H9 (cell line): Measurements from ENCODE around the gene PKIB. TPM values are rescaled to one million over a fixed set of nuclear protein-coding genes. Genes with fewer than 3 reads are reported as not detected.

Experiments
- DNase-seq: peaks from one replicate; pipeline ENCODE4 v3.0.0-alpha.2; 2017
- H2AFZ ChIP-seq: one replicate; pipeline ENCODE4 v1.6.1; 2013; ENCODE audit warnings: mild to moderate bottlenecking, low read length, control low read depth, moderate library complexity
- H2AK5ac ChIP-seq: 2 replicates; pipeline ENCODE4 v1.6.1; 2013; ENCODE audit warnings: low read length, control low read depth, mixed read lengths; ENCODE audit not compliant: insufficient read length
- H2BK120ac ChIP-seq: one replicate; pipeline ENCODE4 v1.6.1; 2013; ENCODE audit warnings: low read depth, mild to moderate bottlenecking, low read length, control low read depth, inconsistent platforms; ENCODE audit not compliant: poor library complexity, severe bottlenecking
- H2BK12ac ChIP-seq: 2 replicates; pipeline ENCODE4 v1.6.1; 2013; ENCODE audit warnings: low read length, control low read depth, mixed read lengths, low read depth; ENCODE audit not compliant: insufficient read length
- H2BK15ac ChIP-seq: 2 replicates; pipeline ENCODE4 v1.6.1; 2013; ENCODE audit warnings: low read depth, low read length, control low read depth
- H2BK20ac ChIP-seq: one replicate; pipeline ENCODE4 v1.6.1; 2013; ENCODE audit warnings: low read depth, mild to moderate bottlenecking, low read length, control low read depth, inconsistent platforms; ENCODE audit not compliant: poor library complexity, severe bottlenecking
- H2BK5ac ChIP-seq: 2 replicates; pipeline ENCODE4 v1.6.1; 2013; ENCODE audit warnings: low read length, control low read depth, mixed read lengths; ENCODE audit not compliant: insufficient read length
- H3K14ac ChIP-seq: 2 replicates; pipeline ENCODE4 v1.6.1; 2013; ENCODE audit warnings: low read length, control low read depth; ENCODE audit not compliant: insufficient read depth
- H3K18ac ChIP-seq: 2 replicates; pipeline ENCODE4 v1.6.1; 2013; ENCODE audit warnings: low read depth, mild to moderate bottlenecking, mixed read lengths, low read length, control low read depth; ENCODE audit not compliant: insufficient read length
- H3K23ac ChIP-seq: 2 replicates; pipeline ENCODE4 v1.6.1; 2013; ENCODE audit warnings: low read length, control low read depth, mixed read lengths, low read depth; ENCODE audit not compliant: insufficient read length
- H3K23me2 ChIP-seq: 2 replicates; pipeline ENCODE4 v1.6.1; 2013; ENCODE audit warnings: low read depth, mild to moderate bottlenecking, mixed read lengths, low read length, control low read depth; ENCODE audit not compliant: insufficient read length, poor library complexity, severe bottlenecking
- H3K27ac ChIP-seq: 2 replicates; pipeline ENCODE4 v1.5.1; 2013; ENCODE audit warnings: low read length, control low read depth, mixed read lengths, low read depth; ENCODE audit not compliant: insufficient read length
- H3K27me3 ChIP-seq: 2 replicates; pipeline ENCODE4 v1.6.1; 2013; ENCODE audit warnings: low read length, control low read depth, inconsistent platforms; ENCODE audit not compliant: insufficient read depth
- H3K4ac ChIP-seq: 2 replicates; pipeline ENCODE4 v1.6.1; 2013; ENCODE audit warnings: low read depth, mild to moderate bottlenecking, control low read depth, inconsistent platforms, low read length, moderate library complexity
- H3K4me1 ChIP-seq: 2 replicates; pipeline ENCODE4 v1.6.1; 2013; ENCODE audit warnings: low read length, control low read depth, inconsistent platforms; ENCODE audit not compliant: insufficient read depth
- H3K4me2 ChIP-seq: 2 replicates; pipeline ENCODE4 v1.6.1; 2013; ENCODE audit warnings: low read length, control low read depth, mixed read lengths; ENCODE audit not compliant: insufficient read length, insufficient read depth
- H3K56ac ChIP-seq: 2 replicates; pipeline ENCODE4 v1.6.1; 2013; ENCODE audit warnings: low read depth, mild to moderate bottlenecking, mixed read lengths, low read length, control low read depth; ENCODE audit not compliant: insufficient read length
- H3K79me1 ChIP-seq: 2 replicates; pipeline ENCODE4 v1.6.1; 2013; ENCODE audit warnings: low read depth, mild to moderate bottlenecking, moderate library complexity, low read length, control low read depth, inconsistent platforms; ENCODE audit not compliant: insufficient read depth, poor library complexity, severe bottlenecking
- H3K79me2 ChIP-seq: 2 replicates; pipeline ENCODE4 v1.6.1; 2013; ENCODE audit warnings: low read length, control low read depth, inconsistent platforms; ENCODE audit not compliant: insufficient read depth
- H3K9ac ChIP-seq: 2 replicates; pipeline ENCODE4 v1.6.1; 2013; ENCODE audit warnings: low read length, control low read depth, mixed read lengths; ENCODE audit not compliant: insufficient read length; ENCODE audit errors: extremely low read depth
- H3K9me3 ChIP-seq: one replicate; pipeline ENCODE4 v1.6.1; 2013; ENCODE audit warnings: low read depth, low read length, inconsistent platforms; ENCODE audit not compliant: control insufficient read depth
- H3T11ph ChIP-seq: one replicate; pipeline ENCODE4 v1.6.1; 2013; ENCODE audit warnings: mild to moderate bottlenecking, low read length, control low read depth, inconsistent platforms
- H4K20me1 ChIP-seq: one replicate; pipeline ENCODE4 v1.6.1; 2013; ENCODE audit not compliant: control insufficient read depth, insufficient read length, insufficient read depth
- H4K5ac ChIP-seq: 2 replicates; pipeline ENCODE4 v1.6.1; 2013; ENCODE audit warnings: low read depth, mild to moderate bottlenecking, mixed read lengths, low read length, control low read depth; ENCODE audit not compliant: insufficient read length
- H4K8ac ChIP-seq: replicated peaks from 2 replicates; pipeline ENCODE4 v1.6.1; 2013; ENCODE audit warnings: low read length, control low read depth, mixed read lengths, low read depth; ENCODE audit not compliant: insufficient read length
- H4K91ac ChIP-seq: 2 replicates; pipeline ENCODE4 v1.6.1; 2013; ENCODE audit warnings: low read depth, mild to moderate bottlenecking, moderate library complexity, mixed read lengths, low read length, control low read depth; ENCODE audit not compliant: insufficient read length
- H3K27ac Mint-ChIP-seq, 3 experiments: 2 replicates in 2 of 3; 3 replicates in 1 of 3; pipeline ENCODE4 v1.8.0; 2020 to 2021; ENCODE audit warnings: mixed read lengths in 3 of 3, mild to moderate bottlenecking in 1 of 3, moderate library complexity in 1 of 3
- H3K27me3 Mint-ChIP-seq: 2 replicates; pipeline ENCODE4 v1.8.0; 2021; ENCODE audit warnings: low read depth, mild to moderate bottlenecking, moderate library complexity, mixed read lengths
- H3K36me3 Mint-ChIP-seq, 3 experiments: 2 replicates in 2 of 3; 3 replicates in 1 of 3; pipeline ENCODE4 v1.8.0; 2020 to 2021; ENCODE audit warnings: low read depth in 3 of 3, mixed read lengths in 3 of 3; ENCODE audit not compliant: insufficient read depth in 1 of 3
- H3K4me1 Mint-ChIP-seq, 2 experiments: 2 replicates each; pipeline ENCODE4 v1.8.0; 2020; ENCODE audit warnings: mixed read lengths in 2 of 2
- H3K4me3 Mint-ChIP-seq, 2 experiments: 2 replicates in 1 of 2; 3 replicates in 1 of 2; pipeline ENCODE4 v1.8.0; 2020 to 2021; ENCODE audit warnings: mild to moderate bottlenecking in 2 of 2, mixed read lengths in 2 of 2, moderate library complexity in 1 of 2
- H3K9me3 Mint-ChIP-seq, 2 experiments: 2 replicates in 1 of 2; 3 replicates in 1 of 2; pipeline ENCODE4 v1.8.0; 2020; ENCODE audit warnings: mild to moderate bottlenecking in 2 of 2, mixed read lengths in 2 of 2, moderate library complexity in 1 of 2
- CTCF ChIP-seq: fragments of 200-600 bp; sonication (generic); conservative IDR thresholded peaks from 3 replicates; pipeline ENCODE4 v1.8.0; 2021; ENCODE audit warnings: antibody characterized with exemption, mild to moderate bottlenecking
- WGBS: extraction: QIAGEN DNeasy Blood & Tissue Kit; methylation state at CpG from one replicate; pipeline ENCODE4 v1.1.7; 2013; ENCODE audit warnings: missing lambda C conversion rate, low lambda C conversion rate, mixed read lengths; ENCODE audit not compliant: insufficient read length; ENCODE audit errors: extremely low coverage; 5-methylcytosine and 5-hydroxymethylcytosine counted together
- total RNA-seq: library from RNA; stranded (reverse); gene quantifications from 2 replicates; pipeline ENCODE4 v1.2.1, GENCODE V29; 2021

Gene PKIB
- total RNA-seq, 1 experiment from 2014 or later, result 46.5 TPM

DNA sequence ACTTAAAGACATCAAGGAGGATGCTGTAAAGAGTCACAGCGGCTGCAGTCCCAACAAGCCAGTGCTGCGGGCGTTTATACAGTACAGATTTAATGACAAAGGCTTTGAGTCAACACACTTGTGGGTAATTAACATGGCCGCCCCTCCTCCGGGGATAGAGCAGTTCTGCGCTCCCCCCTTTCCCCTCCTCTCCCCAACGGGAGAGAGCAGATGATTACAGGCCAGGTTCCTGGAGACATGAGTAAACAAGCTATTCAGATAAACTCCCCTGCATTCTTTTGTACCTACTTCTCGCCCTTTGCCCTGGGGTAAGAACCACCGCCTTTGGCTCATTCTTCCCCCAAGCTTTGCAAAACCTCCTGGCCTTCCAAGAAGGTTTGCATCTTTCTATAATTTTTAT lies 145.7 kb downstream of the PKIB start:
- Mint-ChIP-seq H3K27ac (no peak overlapping the region), H3K36me3 (peaks cover 0 to 1% (median 0%) of the 10 kb centered on the region in 3 experiments; a peak in 1 of 7 replicates), H3K4me3 (no peak overlapping the region), H3K9me3 (peaks cover 0 to 3% of the 10 kb centered on the region in 2 experiments; a peak in 1 of 5 replicates), H3K27me3 (peaks cover 12% of the 10 kb centered on the region), H3K4me1 (peaks cover 29 to 38% of the 10 kb centered on the region in 2 experiments)
- Histone ChIP-seq H2AFZ (no peak overlapping the region), H3K27ac (no peak overlapping the region), H2BK120ac (no peak overlapping the region), H2BK12ac (no peak overlapping the region), H4K8ac (no peak overlapping the region), H3K56ac (no peak overlapping the region), H3K27me3 (peaks cover 3% of the 10 kb centered on the region; the same call in 1 of the 2 replicates), H3K79me2 (no peaks in the 10 kb centered on the region), H3K4me2 (no peak overlapping the region), H3K23ac (no peak overlapping the region), H3K9me3 (no peaks in the 10 kb centered on the region), H3T11ph (no peak overlapping the region), H4K5ac (no peak overlapping the region), H3K14ac (no peak overlapping the region), H4K91ac (no peak overlapping the region), H2BK15ac (no peak overlapping the region), H2BK20ac (no peak overlapping the region), H3K9ac (no peak overlapping the region), H3K4me1 (peaks cover 4% of the 10 kb centered on the region; the same call in 1 of the 2 replicates), H3K4ac (no peak overlapping the region), H3K18ac (no peak overlapping the region), H3K23me2 (no peaks in the 10 kb centered on the region), H3K79me1 (no peaks in the 10 kb centered on the region), H4K20me1 (no peaks in the 10 kb centered on the region), H2AK5ac (no peak overlapping the region), H2BK5ac (no peak overlapping the region)
- WGBS, result no CpG with 5 or more reads among the region's 9 CpGs
- no peak for TF ChIP-seq CTCF
- peak; percentile 69 for DNase-seq
